HG03442 (cell line): ENCODE measurements around the gene EXOC6B.

ENCODE experiments used
- ATAC-seq: cut with Tn5 transposase; IDR thresholded peaks from one replicate; pipeline ENCODE4 v1.9.1; 2021; ENCODE audit warnings: mild to moderate bottlenecking, moderate library complexity; ENCODE audit not compliant: unreplicated experiment

Gene EXOC6B

GRCh38 chr2:72150861-72151356 lies 674.9 kb downstream of the EXOC6B start:
- no peak for ATAC-seq

GRCh38 chr2:72150157-72150860 lies 675.5 kb downstream of the EXOC6B start:
- peak; percentile 76 for ATAC-seq

GRCh38 chr2:72149556-72150156 lies 676.2 kb downstream of the EXOC6B start:
- ATAC-seq = no peak

GRCh38 chr2:72148837-72149555 lies 676.8 kb downstream of the EXOC6B start:
- ATAC-seq = no peak

GRCh38 chr2:72148003-72148836 lies 677.6 kb downstream of the EXOC6B start:
- no peak for ATAC-seq

GRCh38 chr2:72147303-72147971 lies 678.4 kb downstream of the EXOC6B start, which contains the start of gene CYP26B1:
Gene CYP26B1, minus strand, starts transcription at chr2:72147862. Its CDS starts 28 bp downstream, at chr2:72147834.
- no peak for ATAC-seq

GRCh38 chr2:72146347-72147302 lies 679.2 kb downstream of the EXOC6B start:
- no peak for ATAC-seq

- no peak for ATAC-seq
Observed at GRCh38 chr2:72145658-72146329, 680.0 kb downstream of the EXOC6B start.

- ATAC-seq = no peak
Observed at GRCh38 chr2:72145289-72145657, 680.6 kb downstream of the EXOC6B start.

- no peak for ATAC-seq
Observed at GRCh38 chr2:72144632-72145288, 681.1 kb downstream of the EXOC6B start.

GRCh38 chr2:72144274-72144631 lies 681.6 kb downstream of the EXOC6B start:
- no peak for ATAC-seq

GRCh38 chr2:72143441-72144273 lies 682.2 kb downstream of the EXOC6B start:
- ATAC-seq = no peak

GRCh38 chr2:72142570-72143440 lies 683.0 kb downstream of the EXOC6B start:
- no peak for ATAC-seq

GRCh38 chr2:72141881-72142451 lies 683.9 kb downstream of the EXOC6B start:
- no peak for ATAC-seq

- no peak for ATAC-seq
Observed at GRCh38 chr2:72141032-72141645, 684.7 kb downstream of the EXOC6B start.

- no peak for ATAC-seq
Observed at GRCh38 chr2:72140621-72140960, 685.2 kb downstream of the EXOC6B start.
